H1 (cell line): Measurements from ENCODE around the gene AKAP7. TPM values are rescaled to one million over a fixed set of nuclear protein-coding genes. Genes with fewer than 3 reads are reported as not detected.

Source experiments
- CTCF ChIA-PET: fragments of 300-600 bp; sonication (Branson Sonifier 250); formaldehyde crosslinking; loops from one replicate; lab custom pipeline; 2021; ENCODE audit not compliant: partially characterized antibody; lab: Charles Lee
- POLR2A ChIA-PET: fragments of 300-600 bp; sonication (Branson Sonifier 250); formaldehyde crosslinking; loops from one replicate; lab custom pipeline; 2021; ENCODE audit warnings: inconsistent platforms; ENCODE audit not compliant: partially characterized antibody; lab: Charles Lee
- DNase-seq, 2 experiments: peaks; one replicate each; pipeline versions ENCODE4 v3.0.0 to v3.0.0-alpha.2; 2010 to 2022; ENCODE audit warnings: low spot score in 2 of 2, low read depth in 1 of 2, mixed read lengths in 1 of 2
- FAIRE-seq: peaks from 2 replicates; lab custom pipeline; 2011; peaks lifted over from hg19 to GRCh38; lab: Jason Lieb, UNC
- H2AFZ ChIP-seq: 2 replicates; pipeline ENCODE4 v1.8.1; 2012; ENCODE audit warnings: low read length, inconsistent platforms
- H2AK5ac ChIP-seq: 2 replicates; pipeline ENCODE4 v1.6.1; 2013; ENCODE audit warnings: low read depth, low read length
- H2BK120ac ChIP-seq: replicated peaks from 2 replicates; pipeline ENCODE3; 2013; ENCODE audit warnings: low read depth, low read length, inconsistent platforms
- H2BK12ac ChIP-seq: 2 replicates; pipeline ENCODE4 v1.6.1; 2013; ENCODE audit warnings: low read depth, low read length
- H2BK15ac ChIP-seq: 2 replicates; pipeline ENCODE4 v1.6.1; 2013; ENCODE audit warnings: low read length
- H2BK20ac ChIP-seq: 2 replicates; pipeline ENCODE4 v1.6.1; 2013; ENCODE audit warnings: low read length
- H2BK5ac ChIP-seq: 2 replicates; pipeline ENCODE4 v1.6.1; 2013; ENCODE audit warnings: low read depth, low read length
- H3K14ac ChIP-seq: 2 replicates; pipeline ENCODE4 v1.6.1; 2013; ENCODE audit warnings: inconsistent platforms; ENCODE audit not compliant: insufficient read length
- H3K18ac ChIP-seq: 2 replicates; pipeline ENCODE4 v1.6.1; 2013; ENCODE audit warnings: low read length; ENCODE audit errors: extremely low read depth
- H3K23ac ChIP-seq: 2 replicates; pipeline ENCODE4 v1.6.1; 2013; ENCODE audit warnings: inconsistent platforms; ENCODE audit not compliant: insufficient read length
- H3K23me2 ChIP-seq: 2 replicates; pipeline ENCODE4 v1.6.1; 2013; ENCODE audit warnings: low read depth, low read length
- H3K27ac ChIP-seq: 2 replicates; pipeline ENCODE4 v1.6.1; 2011; ENCODE audit warnings: low read depth, low read length, inconsistent platforms
- H3K27me3 ChIP-seq, 4 experiments: replicated peaks in 1 of 4; 1 replicate in 1 of 4; 2 replicates in 3 of 4; pipeline versions ENCODE4 v1.6.1 to v1.8.1; 2011 to 2013; ENCODE audit warnings: low read length in 3 of 4, mild to moderate bottlenecking in 3 of 4, inconsistent platforms in 2 of 4, mixed read lengths in 2 of 4, moderate library complexity in 1 of 4; ENCODE audit not compliant: control insufficient read depth in 3 of 4, insufficient read depth in 3 of 4; ENCODE audit errors: extremely low read depth in 1 of 4
- H3K36me3 ChIP-seq, 4 experiments: 2 replicates each; pipeline versions ENCODE4 v1.6.1 to v1.8.1; 2011 to 2013; ENCODE audit warnings: mild to moderate bottlenecking in 4 of 4, low read length in 3 of 4, moderate library complexity in 2 of 4, control low read depth in 1 of 4, inconsistent platforms in 1 of 4; ENCODE audit not compliant: insufficient read depth in 4 of 4, control insufficient read depth in 2 of 4
- H3K4ac ChIP-seq: replicated peaks from 2 replicates; pipeline ENCODE3; 2013; ENCODE audit warnings: low read length, low read depth, mixed read lengths, inconsistent platforms; ENCODE audit not compliant: insufficient read length
- H3K4me1 ChIP-seq, 4 experiments: replicated peaks in 1 of 4; 1 replicate in 1 of 4; 2 replicates in 3 of 4; pipeline versions ENCODE4 v1.6.1 to v1.8.1; 2011 to 2013; ENCODE audit warnings: low read length in 3 of 4, inconsistent platforms in 2 of 4, mixed read lengths in 1 of 4; ENCODE audit not compliant: insufficient read depth in 4 of 4, control insufficient read depth in 3 of 4
- H3K4me2 ChIP-seq, 2 experiments: 2 replicates each; pipeline versions ENCODE4 v1.6.1 to v1.8.1; 2011 to 2013; ENCODE audit warnings: low read depth in 2 of 2, low read length in 2 of 2, control low read depth in 1 of 2, inconsistent platforms in 1 of 2, mild to moderate bottlenecking in 1 of 2; ENCODE audit not compliant: insufficient read depth in 1 of 2
- H3K4me3 ChIP-seq, 4 experiments: fragments of 200-600, 300-600 bp in 1 of 4; sonication (generic), shearing (Covaris generic), sonication (Bioruptor Twin) in 1 of 4; 2 replicates each; pipeline versions ENCODE4 v1.5.1 to v1.8.1; 2011 to 2016; ENCODE audit warnings: low read length in 4 of 4, low read depth in 3 of 4, control low read depth in 2 of 4, inconsistent platforms in 2 of 4, mild to moderate bottlenecking in 2 of 4, mixed read lengths in 1 of 4, moderate library complexity in 1 of 4; ENCODE audit not compliant: insufficient read depth in 2 of 4; ENCODE audit errors: extremely low read depth in 1 of 4
- H3K56ac ChIP-seq: replicated peaks from 2 replicates; pipeline ENCODE3; 2013; ENCODE audit warnings: low read depth, mild to moderate bottlenecking, mixed read lengths, low read length, inconsistent platforms; ENCODE audit not compliant: insufficient read length
- H3K79me1 ChIP-seq: 2 replicates; pipeline ENCODE4 v1.6.1; 2013; ENCODE audit warnings: low read depth, low read length, control low read depth
- H3K79me2 ChIP-seq, 2 experiments: 2 replicates each; pipeline versions ENCODE4 v1.6.1 to v1.8.1; 2012 to 2013; ENCODE audit warnings: low read length in 2 of 2, mild to moderate bottlenecking in 2 of 2, inconsistent platforms in 1 of 2; ENCODE audit not compliant: insufficient read depth in 2 of 2, control insufficient read depth in 1 of 2
- H3K9ac ChIP-seq, 4 experiments: replicated peaks in 1 of 4; 1 replicate in 1 of 4; 2 replicates in 3 of 4; pipeline versions ENCODE4 v1.6.1 to v1.8.1; 2011 to 2013; ENCODE audit warnings: low read depth in 3 of 4, low read length in 3 of 4, control low read depth in 2 of 4, mild to moderate bottlenecking in 2 of 4, moderate library complexity in 2 of 4, inconsistent platforms in 1 of 4; ENCODE audit errors: extremely low read depth in 1 of 4
- H3K9me3 ChIP-seq, 2 experiments: 2 replicates each; pipeline versions ENCODE4 v1.6.1 to v1.8.1; 2012 to 2013; ENCODE audit warnings: mild to moderate bottlenecking in 2 of 2, moderate library complexity in 2 of 2, control low read depth in 1 of 2, inconsistent platforms in 1 of 2, low read depth in 1 of 2, low read length in 1 of 2, mixed read lengths in 1 of 2; ENCODE audit not compliant: insufficient read depth in 2 of 2
- H4K20me1 ChIP-seq, 2 experiments: replicated peaks in 1 of 2; 2 replicates each; pipeline versions ENCODE3 to v1.8.1; 2011 to 2013; ENCODE audit warnings: inconsistent platforms in 2 of 2, low read length in 2 of 2, mild to moderate bottlenecking in 1 of 2; ENCODE audit not compliant: insufficient read depth in 2 of 2, control insufficient read depth in 1 of 2
- H4K5ac ChIP-seq: 2 replicates; pipeline ENCODE4 v1.6.1; 2013; ENCODE audit warnings: low read length, low read depth, mixed read lengths, inconsistent platforms; ENCODE audit not compliant: insufficient read length
- H4K8ac ChIP-seq: 2 replicates; pipeline ENCODE4 v1.8.0; 2013; ENCODE audit warnings: mild to moderate bottlenecking, moderate library complexity, low read length, inconsistent platforms; ENCODE audit not compliant: insufficient read depth; ENCODE audit errors: extremely low read depth
- H4K91ac ChIP-seq: replicated peaks from 2 replicates; pipeline ENCODE3; 2013; ENCODE audit warnings: low read length, mixed read lengths, inconsistent platforms; ENCODE audit not compliant: insufficient read length
- ASH2L ChIP-seq: fragments of 200-600, 300-600 bp; sonication (generic); IDR thresholded peaks from one replicate; pipeline ENCODE4 v1.7.1; 2017; ENCODE audit warnings: low read length
- EZH2 ChIP-seq: fragments of 200-600 bp; sonication (generic); IDR thresholded peaks from 2 replicates; pipeline ENCODE4 v1.7.1; 2012; ENCODE audit warnings: low read depth, mild to moderate bottlenecking, moderate library complexity, low read length, inconsistent platforms; ENCODE audit not compliant: severe bottlenecking
- HDAC2 ChIP-seq, 2 experiments: fragments of 300-600 bp in 1 of 2; sonication (generic) in 1 of 2; IDR thresholded peaks; 2 replicates each; pipeline ENCODE4 v1.6.1; 2011 to 2012; ENCODE audit warnings: low read depth in 2 of 2, low read length in 2 of 2, mild to moderate bottlenecking in 2 of 2, moderate library complexity in 2 of 2, borderline replicate concordance in 1 of 2, inconsistent platforms in 1 of 2
- POU5F1 ChIP-seq: IDR thresholded peaks from 2 replicates; pipeline ENCODE4 v1.6.1; 2011; ENCODE audit warnings: low read depth, mild to moderate bottlenecking, low read length, moderate library complexity
- RAD21 ChIP-seq, 2 experiments: IDR thresholded peaks in 1 of 2; conservative IDR thresholded peaks in 1 of 2; 2 replicates each; pipeline ENCODE4 v1.6.1; 2011; ENCODE audit warnings: low read depth in 2 of 2, low read length in 2 of 2, improper control_type of control experiment in 1 of 2, inconsistent platforms in 1 of 2, mild to moderate bottlenecking in 1 of 2, moderate library complexity in 1 of 2
- SIN3A ChIP-seq, 2 experiments: IDR thresholded peaks in 1 of 2; conservative IDR thresholded peaks in 1 of 2; 2 replicates each; pipeline ENCODE4 v1.6.1; 2011 to 2012; ENCODE audit warnings: low read length in 2 of 2, improper control_type of control experiment in 1 of 2, low read depth in 1 of 2, mild to moderate bottlenecking in 1 of 2
- SIRT6 ChIP-seq: IDR thresholded peaks from one replicate; pipeline ENCODE4 v1.7.1; 2012; ENCODE audit warnings: low read length, inconsistent platforms
- SIX5 ChIP-seq: IDR thresholded peaks from 2 replicates; pipeline ENCODE4 v1.6.1; 2011; ENCODE audit warnings: mild to moderate bottlenecking, low read depth, low read length
- SP1 ChIP-seq: IDR thresholded peaks from 2 replicates; pipeline ENCODE4 v1.6.1; 2011; ENCODE audit warnings: low read depth, low read length
- WGBS, 2 experiments: shearing (Covaris generic) in 1 of 2; methylation state at CpG; one replicate each; pipeline versions ENCODE4 v1.1.6 to v1.1.7; 2013 to 2015; ENCODE audit warnings: low lambda C conversion rate in 2 of 2, mixed read lengths in 2 of 2, inconsistent platforms in 1 of 2, low coverage in 1 of 2, missing lambda C conversion rate in 1 of 2; ENCODE audit not compliant: insufficient replicate concordance in 2 of 2, insufficient coverage in 1 of 2, insufficient read length in 1 of 2; ENCODE audit errors: extremely low coverage in 1 of 2, missing lambda C conversion rate in 1 of 2; 5-methylcytosine and 5-hydroxymethylcytosine counted together
- polyA plus RNA-seq, 7 experiments: library from polyadenylated mRNA; depleted of rRNA in 3 of 7; stranded (reverse) in 5 of 7; unstranded in 2 of 7; fragments of >200 nt in 5 of 7; fragments of 200-250 nt in 2 of 7; gene quantifications; 1 replicate in 5 of 7; 2 replicates in 1 of 7; 4 replicates in 1 of 7; pipeline versions ENCODE4 v1.2.1 to v1.2.3, GENCODE V29; 2011 to 2013; ENCODE audit warnings: missing spikeins in 2 of 7, mixed read lengths in 2 of 7
- total RNA-seq: library from RNA; stranded (reverse); fragmentation: NEBNext Ultra II Directional; extraction: Animal tissue kit (Norgen Biotek cat#: 25700); gene quantifications from 2 replicates; pipeline ENCODE4 v1.2.1, GENCODE V29; 2021

AKAP7 gene
- total and polyA plus RNA-seq, 2 of the 8 experiments (the other 6 are each of a cell fraction or from before 2014, with no cell fraction given), result 4.7 to 16.9 TPM

- 86% methylated on average over 4 of the region's 4 CpGs; no CpG with 5 or more reads in 1 of the 2 experiments for WGBS, 2 experiments
- H3K36me3 ChIP-seq, result no peaks in the 10 kb centered on the region
- no peak for TF ChIP-seq SIX5
- TF ChIP-seq SIRT6, result no peak
- no peak for TF ChIP-seq HDAC2 (IDR thresholded peaks at IDR 0.05; ENCODE audit: borderline replicate concordance in 1 of 2, low read depth in 2 of 2, low read length in 2 of 2)
- no peak for TF ChIP-seq POU5F1
- no peak for TF ChIP-seq ASH2L
- TF ChIP-seq RAD21 (IDR thresholded peaks at IDR 0.05 in 1 of 2, conservative IDR thresholded peaks at IDR 0.05 in 1 of 2; ENCODE audit: low read depth in 2 of 2, low read length in 2 of 2), result no peak
- no peak for TF ChIP-seq EZH2
- no peak for TF ChIP-seq SP1
- TF ChIP-seq SIN3A (conservative IDR thresholded peaks at IDR 0.05 in 1 of 2, IDR thresholded peaks at IDR 0.05 in 1 of 2; ENCODE audit: low read depth in 1 of 2, low read length in 2 of 2), result no peak
Observed at GRCh38 chr6:131244942-131245341, 109.7 kb downstream of the AKAP7 start.

More at GRCh38 chr6:131244942-131245341, 109.7 kb downstream of the AKAP7 start:
- no peak for DNase-seq
- no peak overlapping the region for H4K91ac ChIP-seq
- H2BK120ac ChIP-seq, result no peak overlapping the region
- H3K23me2 ChIP-seq, result no peaks in the 10 kb centered on the region
- H2AFZ ChIP-seq, result no peak overlapping the region
- H2BK5ac ChIP-seq, result no peak overlapping the region
- no peak for FAIRE-seq
- no peaks in the 10 kb centered on the region for H3K27me3 ChIP-seq
- H3K9me3 ChIP-seq, result peaks cover 7 to 12% of the 10 kb centered on the region in 2 experiments; a peak in 3 of 4 replicates
- no peaks in the 10 kb centered on the region for H3K79me1 ChIP-seq
- no peaks in the 10 kb centered on the region for H4K20me1 ChIP-seq
- H3K23ac ChIP-seq, result no peak overlapping the region
- no peaks in the 10 kb centered on the region for H3K79me2 ChIP-seq
- no peak overlapping the region for H3K18ac ChIP-seq
- H3K56ac ChIP-seq, result no peak overlapping the region
- no peak overlapping the region for H2BK20ac ChIP-seq
- no peak overlapping the region for H3K27ac ChIP-seq
- H2AK5ac ChIP-seq, result no peak overlapping the region
- H2BK15ac ChIP-seq, result no peak overlapping the region
- CTCF ChIA-PET, result interaction anchor here (1.0 to 1.4 kb wide), 2 partner anchors 215 to 360 kb away, joined by 3 to 4 read pairs; no protein-coding TSS in a partner anchor
- no peaks in the 10 kb centered on the region for H3K4me1 ChIP-seq
- no peak overlapping the region for H3K4ac ChIP-seq
- no peak overlapping the region for H3K4me3 ChIP-seq
- no peak overlapping the region for H3K14ac ChIP-seq
- no peak overlapping the region for H4K5ac ChIP-seq
- POLR2A ChIA-PET, result no interaction called here
- H2BK12ac ChIP-seq, result no peak overlapping the region
- H3K4me2 ChIP-seq, result no peak overlapping the region
- H4K8ac ChIP-seq, result no peak overlapping the region
- no peak overlapping the region for H3K9ac ChIP-seq
